Nephron (organoid): ENCODE results near the gene KCNN3.

ENCODE experiments used
- H3K27ac Mint-ChIP-seq, 3 experiments: 2 replicates each; pipeline ENCODE4 v1.8.0; 2020; ENCODE audit warnings: mixed read lengths in 3 of 3, mild to moderate bottlenecking in 2 of 3, moderate library complexity in 1 of 3
- H3K27me3 Mint-ChIP-seq: 2 replicates; pipeline ENCODE4 v1.8.0; 2021; ENCODE audit warnings: low read depth, mild to moderate bottlenecking, moderate library complexity, mixed read lengths
- H3K36me3 Mint-ChIP-seq: 2 replicates; pipeline ENCODE4 v1.8.0; 2020; ENCODE audit warnings: low read depth, mixed read lengths
- H3K4me1 Mint-ChIP-seq: 2 replicates; pipeline ENCODE4 v1.8.0; 2020; ENCODE audit warnings: mixed read lengths
- H3K4me3 Mint-ChIP-seq, 3 experiments: 2 replicates each; pipeline ENCODE4 v1.8.0; 2020; ENCODE audit warnings: mild to moderate bottlenecking in 3 of 3, mixed read lengths in 3 of 3, moderate library complexity in 2 of 3
- H3K9me3 Mint-ChIP-seq: 2 replicates; pipeline ENCODE4 v1.8.0; 2020; ENCODE audit warnings: mixed read lengths
- CTCF ChIP-seq, 3 experiments: fragments of 200-600 bp; sonication (generic); IDR thresholded peaks; one replicate each; pipeline ENCODE4 v1.5.0; 2021; ENCODE audit warnings: antibody characterized with exemption in 3 of 3; ENCODE audit not compliant: unreplicated experiment in 3 of 3

The KCNN3 gene

GRCh38 chr1:154906621-154907081 is 36.6 kb upstream of the KCNN3 start:
- H3K9me3 Mint-ChIP-seq = peaks cover 18% of the 10 kb centered on the region
- H3K4me3 Mint-ChIP-seq = no peak overlapping the region
- H3K27me3 Mint-ChIP-seq = peaks cover 10% of the 10 kb centered on the region
- TF ChIP-seq CTCF (IDR thresholded peaks at IDR 0.05; ENCODE audit: unreplicated experiment in 3 of 3) = no peak
- no peaks in the 10 kb centered on the region for H3K36me3 Mint-ChIP-seq
- no peak overlapping the region for H3K27ac Mint-ChIP-seq
- no peaks in the 10 kb centered on the region for H3K4me1 Mint-ChIP-seq

GRCh38 chr1:154902938-154903566 is 33.0 kb upstream of the KCNN3 start:
- H3K36me3 Mint-ChIP-seq = no peaks in the 10 kb centered on the region
- H3K9me3 Mint-ChIP-seq = peaks cover 12% of the 10 kb centered on the region
- H3K27me3 Mint-ChIP-seq = peaks cover 4% of the 10 kb centered on the region
- H3K4me1 Mint-ChIP-seq = no peaks in the 10 kb centered on the region
- no peak for TF ChIP-seq CTCF (IDR thresholded peaks at IDR 0.05; ENCODE audit: unreplicated experiment in 3 of 3)
- no peak overlapping the region for H3K4me3 Mint-ChIP-seq
- H3K27ac Mint-ChIP-seq = no peak overlapping the region

GRCh38 chr1:154901591-154901990 is 31.5 kb upstream of the KCNN3 start:
- H3K9me3 Mint-ChIP-seq = peaks cover 3% of the 10 kb centered on the region
- peaks cover 4% of the 10 kb centered on the region for H3K27me3 Mint-ChIP-seq
- no peaks in the 10 kb centered on the region for H3K4me1 Mint-ChIP-seq
- TF ChIP-seq CTCF (IDR thresholded peaks at IDR 0.05; ENCODE audit: unreplicated experiment in 3 of 3) = no peak
- no peak overlapping the region for H3K27ac Mint-ChIP-seq
- no peaks in the 10 kb centered on the region for H3K36me3 Mint-ChIP-seq
- H3K4me3 Mint-ChIP-seq = no peak overlapping the region

- Mint-ChIP-seq H3K36me3 (no peaks in the 10 kb centered on the region), H3K4me1 (no peaks in the 10 kb centered on the region), H3K27me3 (peaks cover 4% of the 10 kb centered on the region), H3K9me3 (no peaks in the 10 kb centered on the region), H3K4me3 (no peak overlapping the region), H3K27ac (no peak overlapping the region)
- no peak for TF ChIP-seq CTCF (IDR thresholded peaks at IDR 0.05; ENCODE audit: unreplicated experiment in 3 of 3)
Observed at GRCh38 chr1:154899041-154899440, 29.0 kb upstream of the KCNN3 start.

- Mint-ChIP-seq H3K4me1 (no peaks in the 10 kb centered on the region), H3K27ac (no peak overlapping the region), H3K36me3 (no peaks in the 10 kb centered on the region), H3K9me3 (peaks cover 3% of the 10 kb centered on the region), H3K27me3 (no peaks in the 10 kb centered on the region), H3K4me3 (no peak overlapping the region)
- no peak for TF ChIP-seq CTCF (IDR thresholded peaks at IDR 0.05; ENCODE audit: unreplicated experiment in 3 of 3)
Observed at GRCh38 chr1:154896771-154897286, 26.7 kb upstream of the KCNN3 start.

- H3K27ac Mint-ChIP-seq = peak overlapping the region in 2 of 3 experiments; percentile 15 to 37
- no peaks in the 10 kb centered on the region for H3K4me1 Mint-ChIP-seq
- no peaks in the 10 kb centered on the region for H3K27me3 Mint-ChIP-seq
- H3K9me3 Mint-ChIP-seq = peaks cover 3% of the 10 kb centered on the region
- no peaks in the 10 kb centered on the region for H3K36me3 Mint-ChIP-seq
- no peak overlapping the region for H3K4me3 Mint-ChIP-seq
- no peak for TF ChIP-seq CTCF (IDR thresholded peaks at IDR 0.05; ENCODE audit: unreplicated experiment in 3 of 3)
Observed at GRCh38 chr1:154895798-154896197, 25.7 kb upstream of the KCNN3 start.
